ENCODE results near the gene KDF1. TPM values are rescaled to one million over a fixed set of nuclear protein-coding genes. Genes with fewer than 3 reads are reported as not detected.
A peak's percentile ranks its signal among the peaks of the same experiment; 100 is the strongest.

The KDF1 gene
- total RNA-seq, 1 experiment from 2014 or later, result 23.0 TPM

DNA sequence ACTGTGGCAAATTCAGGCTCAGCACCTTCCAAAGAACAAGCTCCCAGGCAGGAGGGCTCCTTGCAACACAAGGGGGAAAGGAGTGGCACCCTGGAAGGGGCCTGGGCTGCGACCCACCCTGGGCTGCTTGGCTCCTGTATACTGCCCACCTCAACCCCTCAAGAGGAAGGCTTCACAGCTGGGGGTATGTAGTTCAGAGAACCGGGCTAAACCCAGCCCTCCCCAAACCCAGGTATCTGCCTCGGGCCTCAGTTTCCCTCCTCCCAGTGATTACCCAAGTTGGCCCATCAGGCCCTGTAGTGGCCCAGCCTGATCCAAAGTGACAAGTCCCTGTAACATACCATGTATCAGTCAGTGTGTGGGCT, 44.9 kb upstream of the KDF1 start:
- BruUV-seq (replicated peaks), result no TSS peak
- no peak for ATAC-seq

DNA sequence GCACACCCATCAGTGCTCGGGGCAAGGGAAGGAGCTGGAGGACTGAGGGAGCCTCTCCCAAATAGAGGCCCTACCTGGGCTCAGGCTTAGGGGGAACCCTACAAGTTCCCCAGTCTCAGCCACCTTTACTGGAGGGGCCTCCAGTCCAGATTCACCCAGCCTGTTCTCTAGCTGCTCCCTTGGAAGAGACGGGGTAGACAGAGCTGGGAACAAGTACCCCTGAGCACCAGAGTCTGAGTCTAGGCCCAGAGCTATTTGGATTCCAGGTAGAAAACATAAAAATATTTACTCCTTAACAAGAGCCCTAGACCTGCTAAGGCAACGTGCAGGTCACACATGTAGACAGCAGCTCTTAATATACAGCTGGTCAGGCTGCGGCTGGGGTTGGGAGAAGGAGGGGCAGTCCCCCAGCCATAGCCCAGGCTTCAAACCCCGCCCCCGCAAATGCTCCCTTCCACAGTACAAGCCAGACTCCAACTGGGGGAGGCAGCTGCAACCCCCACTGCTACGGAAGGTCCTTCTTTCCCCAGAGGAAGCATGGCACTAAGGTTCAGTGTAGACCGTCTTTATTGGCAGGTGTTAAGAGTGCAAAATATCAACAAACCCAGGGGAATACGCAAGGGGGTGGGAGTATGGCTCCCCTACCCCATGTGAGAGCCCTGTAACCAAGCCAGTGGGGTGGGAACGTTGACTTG, 44.4 kb upstream of the KDF1 start:
- peak; percentile 1; the same call in 1 of the 2 replicates for TF ChIP-seq POLR2AphosphoS5 (IDR thresholded peaks at IDR 0.05; ENCODE audit: low read depth, low read length)
- TF ChIP-seq, protein P1, sequence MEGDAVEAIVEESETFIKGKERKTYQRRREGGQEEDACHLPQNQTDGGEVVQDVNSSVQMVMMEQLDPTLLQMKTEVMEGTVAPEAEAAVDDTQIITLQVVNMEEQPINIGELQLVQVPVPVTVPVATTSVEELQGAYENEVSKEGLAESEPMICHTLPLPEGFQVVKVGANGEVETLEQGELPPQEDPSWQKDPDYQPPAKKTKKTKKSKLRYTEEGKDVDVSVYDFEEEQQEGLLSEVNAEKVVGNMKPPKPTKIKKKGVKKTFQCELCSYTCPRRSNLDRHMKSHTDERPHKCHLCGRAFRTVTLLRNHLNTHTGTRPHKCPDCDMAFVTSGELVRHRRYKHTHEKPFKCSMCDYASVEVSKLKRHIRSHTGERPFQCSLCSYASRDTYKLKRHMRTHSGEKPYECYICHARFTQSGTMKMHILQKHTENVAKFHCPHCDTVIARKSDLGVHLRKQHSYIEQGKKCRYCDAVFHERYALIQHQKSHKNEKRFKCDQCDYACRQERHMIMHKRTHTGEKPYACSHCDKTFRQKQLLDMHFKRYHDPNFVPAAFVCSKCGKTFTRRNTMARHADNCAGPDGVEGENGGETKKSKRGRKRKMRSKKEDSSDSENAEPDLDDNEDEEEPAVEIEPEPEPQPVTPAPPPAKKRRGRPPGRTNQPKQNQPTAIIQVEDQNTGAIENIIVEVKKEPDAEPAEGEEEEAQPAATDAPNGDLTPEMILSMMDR (IDR thresholded peaks at IDR 0.05 in 2 of 3, conservative IDR thresholded peaks at IDR 0.05 in 1 of 3; ENCODE audit: borderline replicate concordance in 1 of 3, insufficient read depth in 1 of 3, low read depth in 2 of 3, low read length in 2 of 3), result no peak
- H3K4me1 ChIP-seq (ENCODE audit: control insufficient read depth in 1 of 2, insufficient read depth in 2 of 2, low read length in 2 of 2), result peaks cover 71 to 95% of the 10 kb centered on the region in 2 experiments
- H3K9ac ChIP-seq (ENCODE audit: low read length), result 0 out of 2 replicates have a peak overlapping the region, but pooled peaks have one; percentile 19
- peak overlapping the region; percentile 5 for H3K4me2 ChIP-seq (ENCODE audit: low read length)
- no peak overlapping the region for H3K4me3 ChIP-seq (replicated peaks in 1 of 2; ENCODE audit: low read depth in 1 of 2, low read length in 2 of 2)
- intact Hi-C loops (cut with micrococcal nuclease), result no loop called here
- peaks cover 0 to 6% of the 10 kb centered on the region in 2 experiments; a peak in 1 of 4 replicates for H3K36me3 ChIP-seq (ENCODE audit: control insufficient read depth in 1 of 2, insufficient read depth in 2 of 2, low read length in 2 of 2)
- no peak overlapping the region for H2AFZ ChIP-seq (ENCODE audit: low read depth, low read length, poor library complexity, severe bottlenecking)
- BruUV-seq (replicated peaks), result no TSS peak
- H3K9me3 ChIP-seq (ENCODE audit: control insufficient read depth in 1 of 2, insufficient read depth in 1 of 2, low read depth in 1 of 2, low read length in 2 of 2), result no peaks in the 10 kb centered on the region
- no peaks in the 10 kb centered on the region for H4K20me1 ChIP-seq (ENCODE audit: insufficient read depth)
- ChIA-PET CTCF (interaction anchor here (1.5 kb wide), 1 partner anchor 38 kb away, joined by 4 read pairs; no protein-coding TSS in a partner anchor), POLR2A (interaction anchor here (0.8 to 1.5 kb wide), 2 partner anchors 8 to 29 kb away, joined by 3 to 5 read pairs; partner anchors contain the start of gene TENT5B), RAD21 (ENCODE audit: low non-redundant PET in 1 of 2, low total read pairs in 2 of 2, uncharacterized antibody in 2 of 2, unreplicated experiment in 2 of 2) (no interaction called here)
- peak overlapping the region; percentile 1; the same call in 1 of the 2 replicates for H3K27ac ChIP-seq (ENCODE audit: low read depth, low read length)
- H3K79me2 ChIP-seq (ENCODE audit: insufficient read depth, low read length), result no peaks in the 10 kb centered on the region
- H3K9me2 ChIP-seq (ENCODE audit: insufficient read depth), result no peaks in the 10 kb centered on the region
- ATAC-seq, result no peak
- no peaks in the 10 kb centered on the region for H3K27me3 ChIP-seq (ENCODE audit: insufficient read depth, low read length)
- DNase-seq (ENCODE audit: low read depth, low spot score), result no peak

More for the DNA sequence above, 44.9 kb upstream of the KDF1 start:
- Histone ChIP-seq H3K9me3 (ENCODE audit: control insufficient read depth in 1 of 2, insufficient read depth in 1 of 2, low read depth in 1 of 2, low read length in 2 of 2) (no peaks in the 10 kb centered on the region), H3K79me2 (ENCODE audit: insufficient read depth, low read length) (no peaks in the 10 kb centered on the region), H3K9me2 (ENCODE audit: insufficient read depth) (no peaks in the 10 kb centered on the region), H3K27ac (ENCODE audit: low read depth, low read length) (no peak overlapping the region), H3K36me3 (ENCODE audit: control insufficient read depth in 1 of 2, insufficient read depth in 2 of 2, low read length in 2 of 2) (peaks cover 0 to 6% of the 10 kb centered on the region in 2 experiments; a peak in 1 of 4 replicates), H3K4me1 (ENCODE audit: control insufficient read depth in 1 of 2, insufficient read depth in 2 of 2, low read length in 2 of 2) (peaks cover 71 to 95% of the 10 kb centered on the region in 2 experiments), H3K4me2 (ENCODE audit: low read length) (peak overlapping the region; percentile 5; the same call in 1 of the 2 replicates), H4K20me1 (ENCODE audit: insufficient read depth) (no peaks in the 10 kb centered on the region), H3K27me3 (ENCODE audit: insufficient read depth, low read length) (no peaks in the 10 kb centered on the region), H3K4me3 (replicated peaks in 1 of 2; ENCODE audit: low read depth in 1 of 2, low read length in 2 of 2) (no peak overlapping the region), H3K9ac (ENCODE audit: low read length) (no peak overlapping the region), H2AFZ (ENCODE audit: low read depth, low read length, poor library complexity, severe bottlenecking) (no peak overlapping the region)
- intact Hi-C loops (cut with micrococcal nuclease), result no loop called here
- RAD21 ChIA-PET (ENCODE audit: low non-redundant PET in 1 of 2, low total read pairs in 2 of 2, uncharacterized antibody in 2 of 2, unreplicated experiment in 2 of 2), result no interaction called here
- no peak for DNase-seq (ENCODE audit: low read depth, low spot score)
- POLR2A ChIA-PET, result interaction anchor here (1.5 kb wide), 1 partner anchor 29 kb away, joined by 3 read pairs; no protein-coding TSS in a partner anchor
- no peak for TF ChIP-seq ZFX (IDR thresholded peaks at IDR 0.05)
- CTCF ChIA-PET, result interaction anchor here (1.5 kb wide), 1 partner anchor 38 kb away, joined by 4 read pairs; no protein-coding TSS in a partner anchor
